ELR (cell line): ENCODE measurements around the gene FZD4.
"Not testable (repeated sequence)": the region's sequence is repeated elsewhere in the genome, so short reads cannot be mapped to it uniquely, and the experiment has no call there.

Source experiments
- DNase-seq: peaks from one replicate; pipeline ENCODE4 v3.0.0-alpha.2; 2015; ENCODE audit warnings: low read depth

The FZD4 gene

DNA sequence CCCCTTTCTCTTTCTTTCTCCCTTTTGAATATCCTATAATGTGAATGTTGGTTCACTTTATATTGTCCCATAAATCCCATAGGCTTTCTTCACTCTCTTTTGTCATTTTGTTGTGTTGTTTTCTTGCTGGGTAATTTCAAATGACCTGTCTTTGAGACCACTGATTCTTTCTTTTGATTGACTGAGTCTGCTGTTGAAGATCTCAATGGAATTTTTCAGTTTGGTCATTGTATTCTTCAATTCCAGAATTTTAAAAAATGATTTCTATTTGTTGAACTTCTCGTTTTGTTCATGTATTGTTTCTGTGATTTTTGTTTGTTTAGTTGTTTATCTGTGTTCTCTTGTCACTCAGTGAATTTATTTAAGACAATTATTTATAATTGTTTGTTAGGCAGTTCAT is 17.5 kb upstream of the FZD4 start:
- DNase-seq, result no peak

DNA sequence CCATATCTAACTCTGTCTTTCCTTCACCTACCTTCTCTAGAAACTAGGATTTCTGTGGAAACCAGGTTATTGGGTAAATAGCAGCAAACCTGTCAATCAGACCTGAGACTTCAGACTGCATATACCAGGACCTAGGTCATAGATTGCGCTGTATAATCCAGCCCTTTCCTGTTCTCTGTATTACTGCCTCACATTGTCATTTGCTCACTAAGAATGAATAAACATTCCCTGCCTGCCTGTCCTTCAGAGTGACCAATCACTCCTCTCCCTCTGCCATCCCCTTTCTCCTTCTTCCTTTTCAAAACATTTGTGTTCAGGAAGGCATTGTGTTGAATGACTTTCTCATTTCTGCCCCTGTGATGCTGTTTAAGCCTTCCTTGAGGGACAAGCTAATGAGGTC is 14.1 kb upstream of the FZD4 start:
- no peak for DNase-seq

GRCh38 chr11:86967601-86968000 is 12.4 kb upstream of the FZD4 start:
- not testable (repeated sequence) for DNase-seq

DNA sequence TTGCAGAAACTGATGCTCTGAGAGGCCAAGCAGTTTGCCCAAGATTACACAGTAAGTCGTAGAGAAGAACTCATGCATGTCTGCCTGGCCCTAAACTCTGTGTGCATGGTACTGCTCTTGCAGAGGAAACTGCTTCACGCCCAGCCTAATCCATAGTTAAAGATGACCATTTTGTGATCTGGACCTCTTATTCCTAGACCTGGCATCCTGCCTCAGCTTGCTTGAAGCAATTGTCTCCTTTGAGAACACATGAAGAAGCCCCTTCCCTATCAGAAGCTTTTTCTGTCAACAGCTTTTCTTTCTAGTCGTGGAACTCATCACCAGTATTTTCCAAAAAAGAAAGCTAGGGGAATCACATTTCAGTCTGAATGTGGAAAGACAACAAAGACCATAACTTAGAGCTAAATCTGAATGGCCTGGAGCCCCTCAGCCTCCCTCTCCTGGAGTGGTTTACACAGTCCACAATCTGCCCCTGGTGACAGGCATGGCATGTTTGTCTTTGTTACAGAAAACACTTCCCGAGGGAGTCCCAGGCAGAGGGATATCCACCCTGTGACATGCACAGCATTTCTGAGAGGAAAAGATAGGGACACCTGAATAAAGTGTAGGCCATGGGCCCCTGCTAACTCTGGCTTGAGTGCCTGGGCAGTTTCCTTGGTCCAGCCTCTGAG is 2.9 kb upstream of the FZD4 start:
- no peak for DNase-seq

- DNase-seq, result no peak
These were observed 1.7 kb upstream of the FZD4 start for GRCh38 chr11:86956905-86957195.

- DNase-seq, result no peak
These were observed 159 bp downstream of the FZD4 start for GRCh38 chr11:86955111-86955360.

GRCh38 chr11:86954269-86955110 is 705 bp downstream of the FZD4 start:
- DNase-seq, result peak; percentile 18

DNA sequence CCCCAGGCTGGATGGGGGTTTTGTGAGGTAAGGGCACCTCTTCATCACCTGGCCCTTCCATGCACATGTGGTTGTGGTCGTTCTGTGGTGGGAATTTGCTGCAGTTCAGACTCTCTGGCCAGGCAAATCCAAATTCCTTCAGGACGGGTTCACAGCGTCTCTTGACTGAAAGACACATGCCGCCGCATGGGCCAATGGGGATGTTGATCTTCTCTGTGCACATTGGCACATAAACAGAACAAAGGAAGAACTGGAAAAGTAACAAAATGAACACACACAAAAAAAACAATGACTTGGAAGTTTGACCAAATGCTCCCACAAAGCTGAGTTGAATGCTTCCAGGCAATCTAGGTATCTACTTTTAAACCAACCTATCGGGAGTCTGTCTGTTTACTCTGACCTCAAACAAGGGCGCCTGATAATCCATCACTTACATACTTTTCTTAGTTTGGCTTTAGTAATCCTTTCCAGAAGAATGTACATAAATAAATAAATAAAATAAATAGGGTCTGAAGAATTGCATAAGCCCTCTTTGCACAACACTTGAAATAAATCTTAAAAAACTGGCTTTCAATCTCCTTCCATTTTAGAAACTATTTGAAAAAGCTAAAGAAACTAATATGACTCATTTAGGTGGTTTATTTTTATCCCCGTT is 2.8 kb downstream of the FZD4 start:
- no peak for DNase-seq

DNA sequence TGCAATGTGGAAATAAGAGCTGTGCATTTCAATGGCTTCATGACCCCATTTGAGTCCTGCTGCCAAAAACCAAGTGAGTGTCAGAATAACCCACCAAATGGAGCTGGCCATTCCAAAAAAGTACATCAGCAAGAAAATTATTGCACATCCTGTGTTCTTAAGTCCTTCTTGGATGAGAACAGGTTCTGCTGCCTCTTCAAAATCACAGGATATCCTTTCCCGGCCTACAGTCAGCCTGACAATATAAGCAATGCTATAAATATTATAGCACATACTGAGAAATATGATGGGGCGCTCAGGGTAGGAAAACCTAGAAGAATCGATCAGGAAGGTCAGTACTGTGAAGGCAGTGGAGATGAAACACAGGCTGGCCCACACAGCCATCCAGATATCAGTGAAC is 3.5 kb downstream of the FZD4 start:
- no peak for DNase-seq

- DNase-seq, result no peak
These were observed 4.6 kb downstream of the FZD4 start for GRCh38 chr11:86950661-86950995.

- DNase-seq, result no peak
These were observed 5.1 kb downstream of the FZD4 start for GRCh38 chr11:86949995-86950660.

- no peak for DNase-seq
These were observed 6.5 kb downstream of the FZD4 start for GRCh38 chr11:86948733-86949132.

GRCh38 chr11:86947541-86947940 is 7.7 kb downstream of the FZD4 start:
- DNase-seq, result peak; percentile 61

GRCh38 chr11:86943505-86943904 is 11.7 kb downstream of the FZD4 start:
- not testable (repeated sequence) for DNase-seq

- DNase-seq, result no peak
These were observed 13.2 kb downstream of the FZD4 start for GRCh38 chr11:86941871-86942599.

GRCh38 chr11:86941077-86941870 is 13.9 kb downstream of the FZD4 start:
- DNase-seq, result no peak

DNA sequence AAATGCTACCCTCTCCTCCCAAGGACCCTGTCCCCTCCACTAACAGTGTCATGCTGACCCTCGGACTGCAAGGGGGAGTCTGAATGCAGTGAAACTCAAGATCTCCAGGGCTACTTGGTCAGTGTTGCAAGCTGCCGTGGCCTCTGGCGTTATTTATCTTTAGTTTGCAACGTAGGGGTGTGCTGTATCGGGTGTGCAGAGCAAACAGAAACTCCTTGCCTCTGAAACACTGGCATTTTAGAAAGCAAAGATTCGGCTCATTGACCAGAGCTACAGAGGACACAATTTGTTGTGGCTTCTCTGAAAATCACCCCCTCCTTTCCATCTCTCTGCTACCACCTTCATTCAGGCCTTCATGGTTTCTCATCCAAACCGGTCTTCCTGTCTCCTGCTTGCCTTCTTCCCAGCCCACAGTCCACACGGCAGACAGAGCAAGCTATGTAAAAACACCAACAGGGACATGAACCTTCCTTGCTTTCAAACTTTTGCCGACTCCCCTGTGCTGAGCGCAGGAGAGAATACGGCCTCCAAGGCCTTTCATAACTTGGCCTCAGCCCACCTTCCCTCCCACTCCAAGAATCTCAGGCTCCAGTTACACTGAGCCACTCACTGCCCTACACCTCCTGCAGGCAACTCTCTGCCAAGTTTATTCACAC is 14.9 kb downstream of the FZD4 start:
- DNase-seq, result no peak

DNA sequence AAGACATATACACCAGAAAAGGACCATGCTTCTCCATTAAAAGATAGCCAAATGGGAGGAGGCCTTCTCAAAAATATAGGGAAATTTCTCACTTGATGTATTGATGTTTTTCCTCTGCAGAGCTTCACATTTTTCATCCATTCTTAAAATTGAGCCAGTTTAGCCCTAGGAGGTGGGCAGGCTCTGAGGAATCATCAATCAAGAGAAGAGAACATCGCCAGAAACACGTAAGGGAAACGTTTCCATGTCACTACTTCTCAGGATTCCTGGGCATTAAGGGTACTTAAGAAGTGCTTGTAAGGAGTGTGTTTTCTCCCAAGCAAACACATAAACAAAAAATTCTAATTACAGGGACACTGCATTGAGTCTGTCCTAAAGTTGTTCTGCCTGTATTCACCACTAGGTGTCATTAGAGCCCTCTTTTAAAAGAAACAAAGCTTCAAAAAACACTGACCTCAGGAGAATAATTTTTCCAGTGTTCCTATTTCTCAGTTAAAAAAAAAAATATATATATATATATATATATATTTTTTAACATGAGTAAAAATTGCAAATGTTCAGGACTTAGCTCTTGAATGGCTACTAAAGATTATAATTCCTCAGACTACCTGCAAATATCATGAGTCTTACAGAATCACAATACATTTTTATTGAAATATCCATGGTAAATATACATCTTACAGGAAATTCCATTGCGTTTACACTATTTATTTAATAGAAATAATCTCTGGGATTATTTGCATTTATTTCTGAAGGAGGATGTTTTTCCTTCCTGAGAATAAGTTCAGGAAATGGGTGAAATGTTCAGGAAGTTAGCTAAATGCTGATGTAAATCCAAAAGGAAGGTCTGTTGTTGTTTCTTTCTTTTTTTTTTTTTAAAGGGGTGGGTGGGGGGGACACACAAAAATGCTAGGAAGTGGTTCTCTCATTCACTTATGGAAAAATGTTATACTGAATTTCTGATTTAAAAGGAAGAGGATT is 16.0 kb downstream of the FZD4 start:
- DNase-seq, result peak; percentile 67

DNA sequence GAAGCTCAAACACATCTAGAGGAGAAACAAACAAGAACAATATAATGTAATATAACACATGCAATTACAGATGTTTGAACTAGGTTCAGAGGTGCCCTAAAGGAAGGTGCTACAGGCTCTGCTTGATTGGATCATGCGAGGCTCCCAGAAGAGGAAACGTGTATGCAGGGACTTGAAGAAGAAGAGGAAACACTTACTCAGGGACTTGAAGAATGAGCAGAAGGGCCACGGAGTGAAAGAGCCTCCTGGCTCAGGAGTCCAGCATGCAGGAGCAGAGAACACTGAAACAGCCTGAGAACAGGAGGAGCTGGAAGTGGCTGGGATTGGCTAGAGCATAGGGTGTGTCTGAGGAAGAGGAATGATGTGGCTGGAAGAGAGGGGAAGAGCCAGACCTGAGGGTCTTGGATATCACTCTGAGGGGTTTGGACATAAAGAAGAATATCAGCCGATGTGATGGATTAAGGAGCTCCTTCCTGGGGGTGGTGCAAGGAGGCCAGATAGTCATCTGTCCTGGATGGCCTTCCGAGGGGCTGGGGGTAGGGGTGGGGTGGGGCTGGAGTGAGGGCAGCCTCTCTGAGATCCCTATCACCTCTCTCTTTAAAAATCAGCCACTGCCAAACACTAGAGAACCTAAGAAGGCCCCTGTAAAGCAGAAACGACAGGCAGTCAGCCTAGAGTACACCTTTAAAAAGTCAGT is 16.8 kb downstream of the FZD4 start:
- DNase-seq, result no peak
